ENCODE data around the gene PLCD1. TPM values are rescaled to one million over a fixed set of nuclear protein-coding genes. Genes with fewer than 3 reads are reported as not detected.

Gene PLCD1
- total RNA-seq, 2 donors from 2014 or later, result 7.9 to 12.2 TPM

DNA sequence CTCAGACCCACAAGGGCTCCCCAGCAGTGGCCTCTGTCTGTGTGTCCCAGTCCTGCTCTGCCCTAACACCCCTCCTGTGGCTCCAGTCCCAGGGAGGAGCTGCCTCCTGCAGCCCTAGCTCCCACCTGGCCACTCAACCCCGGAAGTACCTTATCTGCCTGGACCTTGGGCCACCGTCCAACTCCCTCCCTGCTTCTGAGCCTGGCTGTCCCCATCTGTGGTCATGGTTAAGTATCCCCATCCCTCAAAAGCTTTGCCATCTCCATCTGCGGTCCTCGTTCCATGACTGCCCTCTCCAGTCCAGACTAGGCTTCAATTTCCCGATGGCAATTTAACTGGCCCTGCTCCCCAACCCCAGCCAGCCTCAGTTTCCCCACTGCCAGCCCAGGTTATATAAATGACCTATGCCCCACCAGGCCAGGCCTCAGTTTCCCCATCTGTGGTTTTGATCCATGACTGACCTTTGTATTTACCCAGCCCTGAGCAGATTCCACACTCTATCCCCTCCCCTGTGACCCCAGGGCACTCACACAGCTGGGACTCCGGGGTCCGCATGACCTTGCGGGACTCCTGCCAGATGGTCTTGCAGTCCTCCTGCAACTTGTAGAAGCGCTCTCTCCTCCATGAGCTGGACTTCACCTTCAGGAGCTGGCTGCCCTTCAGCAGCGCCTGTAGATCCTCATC lies 9.6 kb downstream of the PLCD1 start:
- intact Hi-C loops (cut with DNase I), result no loop called here
- Histone ChIP-seq H3K27ac (peak overlapping the region in 2 of 4 donors; percentile 31 to 53), H3K36me3 (replicated peaks in 1 of 2; ENCODE audit: insufficient read depth in 1 of 2, low read depth in 2 of 2) (peaks cover 0 to 4% of the 10 kb centered on the region in 2 donors), H3K9me3 (no peaks in the 10 kb centered on the region), H3K4me1 (peaks cover 16% of the 10 kb centered on the region), H3K27me3 (no peaks in the 10 kb centered on the region), H3K4me3 (no peak overlapping the region)
- 52 to 62% methylated on average over 7 to 10 of the region's 10 CpGs for WGBS, 2 donors
- TF ChIP-seq POLR2A (IDR thresholded peaks at IDR 0.05), result no peak
- TF ChIP-seq, protein P1, sequence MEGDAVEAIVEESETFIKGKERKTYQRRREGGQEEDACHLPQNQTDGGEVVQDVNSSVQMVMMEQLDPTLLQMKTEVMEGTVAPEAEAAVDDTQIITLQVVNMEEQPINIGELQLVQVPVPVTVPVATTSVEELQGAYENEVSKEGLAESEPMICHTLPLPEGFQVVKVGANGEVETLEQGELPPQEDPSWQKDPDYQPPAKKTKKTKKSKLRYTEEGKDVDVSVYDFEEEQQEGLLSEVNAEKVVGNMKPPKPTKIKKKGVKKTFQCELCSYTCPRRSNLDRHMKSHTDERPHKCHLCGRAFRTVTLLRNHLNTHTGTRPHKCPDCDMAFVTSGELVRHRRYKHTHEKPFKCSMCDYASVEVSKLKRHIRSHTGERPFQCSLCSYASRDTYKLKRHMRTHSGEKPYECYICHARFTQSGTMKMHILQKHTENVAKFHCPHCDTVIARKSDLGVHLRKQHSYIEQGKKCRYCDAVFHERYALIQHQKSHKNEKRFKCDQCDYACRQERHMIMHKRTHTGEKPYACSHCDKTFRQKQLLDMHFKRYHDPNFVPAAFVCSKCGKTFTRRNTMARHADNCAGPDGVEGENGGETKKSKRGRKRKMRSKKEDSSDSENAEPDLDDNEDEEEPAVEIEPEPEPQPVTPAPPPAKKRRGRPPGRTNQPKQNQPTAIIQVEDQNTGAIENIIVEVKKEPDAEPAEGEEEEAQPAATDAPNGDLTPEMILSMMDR (IDR thresholded peaks at IDR 0.05), result no peak
- ATAC-seq (no peak), DNase-seq (peak; percentile 65 to 88 (median 81))

DNA sequence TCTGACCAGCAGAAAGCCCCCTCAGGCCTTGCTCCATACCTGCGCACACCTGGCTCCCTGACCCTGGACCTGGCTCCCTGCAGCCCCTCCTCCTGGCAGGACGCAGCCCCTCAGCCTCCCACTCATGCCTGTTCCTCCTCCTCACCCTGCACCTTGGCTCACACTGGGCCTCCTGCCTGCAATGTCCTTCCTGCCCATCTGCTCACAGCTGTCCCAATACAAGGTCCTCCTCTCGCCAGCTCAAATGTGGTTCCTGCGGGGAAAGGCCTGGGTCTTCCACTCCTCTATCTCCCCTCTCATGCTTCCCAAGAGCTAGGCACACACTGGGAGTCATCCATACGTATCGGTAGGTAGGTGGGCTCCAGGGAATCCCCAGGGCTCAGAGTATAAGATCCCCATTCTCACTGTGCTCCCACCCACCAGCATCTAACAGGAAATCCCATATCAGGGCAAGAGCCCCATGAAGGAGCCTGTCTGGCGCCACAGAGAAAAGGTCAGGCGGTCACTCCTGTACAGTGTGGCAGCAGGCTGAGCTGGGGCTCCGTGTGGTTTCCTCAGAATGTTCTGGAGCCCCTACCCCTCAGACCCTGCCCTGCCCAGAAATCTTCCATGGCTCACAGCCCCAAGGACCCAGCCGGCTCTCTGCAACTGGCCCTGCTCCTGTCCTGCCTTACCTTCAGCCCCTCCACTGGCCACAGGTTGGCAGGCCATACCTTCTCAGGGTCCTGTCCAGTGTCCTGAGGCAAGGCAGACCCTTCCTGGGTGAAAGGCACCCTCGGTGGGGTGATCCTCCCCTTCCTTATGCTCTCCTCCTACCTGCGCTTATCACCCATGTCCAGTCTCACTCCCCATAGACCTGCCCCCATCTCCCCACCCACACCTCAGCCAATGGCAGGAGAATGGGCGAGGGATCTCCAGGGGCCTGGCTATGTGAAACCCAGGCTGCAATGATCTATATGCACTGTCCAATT lies 10.9 kb downstream of the PLCD1 start:
- Histone ChIP-seq H3K4me1 (peaks cover 12% of the 10 kb centered on the region), H3K27me3 (no peaks in the 10 kb centered on the region), H3K36me3 (replicated peaks in 1 of 2; ENCODE audit: insufficient read depth in 1 of 2, low read depth in 2 of 2) (peaks cover 0 to 4% of the 10 kb centered on the region in 2 donors), H3K4me3 (no peak overlapping the region), H3K27ac (no peak overlapping the region), H3K9me3 (no peaks in the 10 kb centered on the region)
- DNase-seq, result no peak
- WGBS, 2 donors, result 92% methylated on average over 10 to 13 of the region's 13 CpGs
- intact Hi-C loops (cut with DNase I), result no loop called here
- ATAC-seq, result no peak
- TF ChIP-seq POLR2A (IDR thresholded peaks at IDR 0.05), result no peak
- TF ChIP-seq, protein P1 (IDR thresholded peaks at IDR 0.05), result no peak

GRCh38 chr3:38017445-38018295 lies 11.8 kb downstream of the PLCD1 start:
- WGBS, 2 donors, result 71 to 91% methylated on average over 5 to 9 of the region's 9 CpGs
- H3K27ac ChIP-seq, result no peak overlapping the region
- TF ChIP-seq POLR2A (IDR thresholded peaks at IDR 0.05), result no peak
- TF ChIP-seq, protein P1 (IDR thresholded peaks at IDR 0.05), result no peak
- H3K36me3 ChIP-seq (replicated peaks in 1 of 2; ENCODE audit: insufficient read depth in 1 of 2, low read depth in 2 of 2), result peaks cover 0 to 4% of the 10 kb centered on the region in 2 donors
- intact Hi-C loops (cut with DNase I), result no loop called here
- ATAC-seq (no peak), DNase-seq (peak in 1 of 4 donors; percentile 1)
- no peak overlapping the region for H3K4me3 ChIP-seq
- H3K4me1 ChIP-seq, result peaks cover 9% of the 10 kb centered on the region
- H3K27me3 ChIP-seq, result no peaks in the 10 kb centered on the region
- H3K9me3 ChIP-seq, result no peaks in the 10 kb centered on the region

GRCh38 chr3:38016847-38017444 lies 12.5 kb downstream of the PLCD1 start:
- WGBS, 2 donors, result 70 to 98% methylated on average over 3 to 6 of the region's 6 CpGs
- H3K4me3 ChIP-seq, result no peak overlapping the region
- intact Hi-C loops (cut with DNase I), result no loop called here
- no peak overlapping the region for H3K27ac ChIP-seq
- H3K36me3 ChIP-seq (replicated peaks in 1 of 2; ENCODE audit: insufficient read depth in 1 of 2, low read depth in 2 of 2), result peaks cover 0 to 4% of the 10 kb centered on the region in 2 donors
- ATAC-seq (no peak), DNase-seq (no peak)
- TF ChIP-seq POLR2A (IDR thresholded peaks at IDR 0.05), result no peak
- TF ChIP-seq, protein P1 (IDR thresholded peaks at IDR 0.05), result no peak
- no peaks in the 10 kb centered on the region for H3K27me3 ChIP-seq
- peaks cover 9% of the 10 kb centered on the region for H3K4me1 ChIP-seq
- no peaks in the 10 kb centered on the region for H3K9me3 ChIP-seq

Data from body of pancreas (tissue), 4 donors.